HEK293T (cell line): Measurements from ENCODE around the gene GPD1.
A peak's percentile ranks its signal among the peaks of the same experiment; 100 is the strongest.

Experiments used
- CTCF ChIA-PET: fragments of 350-600 bp; formaldehyde crosslinking; extraction: SDS; loops from one replicate; lab custom pipeline; 2021; ENCODE audit warnings: antibody characterized with exemption, inconsistent platforms; lab: Yijun Ruan, JAX
- POLR2A ChIA-PET: fragments of 350-600 bp; formaldehyde crosslinking; extraction: SDS; loops from one replicate; lab custom pipeline; 2020; ENCODE audit warnings: antibody characterized with exemption, inconsistent platforms; lab: Yijun Ruan, JAX
- DNase-seq: peaks from one replicate; pipeline ENCODE4 v3.0.0; 2012; ENCODE audit warnings: mixed read lengths; ENCODE audit errors: extremely low spot score
- ARNT ChIP-seq: fragments of 450-650 bp; IDR thresholded peaks from 2 replicates; pipeline ENCODE4 v1.6.1; 2017; ENCODE audit warnings: mild to moderate bottlenecking
- BHLHE40 ChIP-seq: fragments of 450-650 bp; IDR thresholded peaks from 2 replicates; pipeline ENCODE4 v1.6.1; 2016; ENCODE audit warnings: mild to moderate bottlenecking, moderate library complexity, borderline replicate concordance
- CTBP1 ChIP-seq: fragments of 450-650 bp; IDR thresholded peaks from 2 replicates; pipeline ENCODE4 v1.6.1; 2016; ENCODE audit warnings: borderline replicate concordance
- ELF4 ChIP-seq: fragments of 450-650 bp; IDR thresholded peaks from 2 replicates; pipeline ENCODE4 v1.6.1; 2017; ENCODE audit warnings: antibody characterized with exemption
- FOXA1 ChIP-seq: fragments of 450-650 bp; IDR thresholded peaks from 2 replicates; pipeline ENCODE4 v1.6.1; 2016; ENCODE audit warnings: mild to moderate bottlenecking
- FOXK2 ChIP-seq: fragments of 450-650 bp; IDR thresholded peaks from 2 replicates; pipeline ENCODE4 v1.6.1; 2016; ENCODE audit warnings: mild to moderate bottlenecking
- FOXM1 ChIP-seq: fragments of 450-650 bp; IDR thresholded peaks from 2 replicates; pipeline ENCODE4 v1.6.1; 2017; ENCODE audit warnings: mild to moderate bottlenecking, borderline replicate concordance
- HDGF ChIP-seq: fragments of 450-650 bp; IDR thresholded peaks from 2 replicates; pipeline ENCODE4 v1.6.1; 2017; ENCODE audit warnings: antibody characterized with exemption, borderline replicate concordance
- L3MBTL2 ChIP-seq: fragments of 450-650 bp; conservative IDR thresholded peaks from 2 replicates; pipeline ENCODE4 v1.6.1; 2016; ENCODE audit warnings: mild to moderate bottlenecking
- LEF1 ChIP-seq: fragments of 450-650 bp; IDR thresholded peaks from 2 replicates; pipeline ENCODE4 v1.6.1; 2017; ENCODE audit warnings: mild to moderate bottlenecking, borderline replicate concordance
- NFRKB ChIP-seq: fragments of 450-650 bp; IDR thresholded peaks from 2 replicates; pipeline ENCODE4 v1.6.1; 2016; ENCODE audit warnings: mild to moderate bottlenecking, moderate library complexity
- SUZ12 ChIP-seq: fragments of 450-650 bp; IDR thresholded peaks from 2 replicates; pipeline ENCODE4 v1.6.1; 2016; ENCODE audit warnings: mild to moderate bottlenecking
- TARDBP ChIP-seq: fragments of 450-650 bp; IDR thresholded peaks from 2 replicates; pipeline ENCODE4 v1.6.1; 2016
- ZNF384 ChIP-seq: fragments of 450-650 bp; IDR thresholded peaks from 2 replicates; pipeline ENCODE4 v1.6.1; 2016
- TF ChIP-seq, protein P1 (sequence below): fragments of 450-650 bp; IDR thresholded peaks from 2 replicates; pipeline ENCODE4 v1.6.1; 2016

Gene GPD1

DNA sequence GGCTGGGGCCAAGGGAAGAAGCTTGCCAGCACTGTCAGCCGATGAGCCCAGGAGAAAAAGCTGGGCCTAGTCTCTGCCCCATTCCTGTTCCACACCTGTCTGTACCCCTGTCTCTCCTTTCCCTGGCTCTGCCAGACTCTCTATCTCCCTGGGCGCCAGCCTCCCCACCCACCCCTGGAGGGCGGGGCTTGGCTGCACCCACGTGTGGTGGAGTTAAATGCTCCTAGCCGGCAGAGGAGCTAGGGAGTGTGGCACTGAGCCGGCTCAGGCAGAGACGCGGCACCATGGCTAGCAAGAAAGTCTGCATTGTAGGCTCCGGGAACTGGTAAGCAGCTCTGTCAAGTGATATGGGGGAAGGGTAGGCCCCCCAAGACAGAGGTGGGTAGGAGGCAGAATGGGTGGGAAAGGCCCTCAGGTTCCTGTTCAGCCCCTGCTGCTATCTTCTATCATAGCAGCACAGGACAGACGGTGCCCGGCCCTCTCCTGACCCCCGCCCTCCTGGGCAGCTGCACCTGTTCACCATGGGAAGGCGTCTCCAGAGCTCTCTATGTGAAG, at the start of gene GPD1:
Gene GPD1 (plus strand): TSS at position 242 of the 555 bp plus-strand sequence. CDS start 43 bp downstream, at position 285.
- POLR2A ChIA-PET = interaction anchor here (1.5 to 1.8 kb wide), 2 partner anchors 9 to 63 kb away, joined by 10 read pairs; partner anchors contain the start of genes CERS5 and COX14
- CTCF ChIA-PET = interaction anchor here (0.7 to 3.9 kb wide), 4 partner anchors 7 to 137 kb away, joined by 3 to 33 read pairs (median 4); partner anchors contain the start of gene COX14
- TF ChIP-seq, protein P1, sequence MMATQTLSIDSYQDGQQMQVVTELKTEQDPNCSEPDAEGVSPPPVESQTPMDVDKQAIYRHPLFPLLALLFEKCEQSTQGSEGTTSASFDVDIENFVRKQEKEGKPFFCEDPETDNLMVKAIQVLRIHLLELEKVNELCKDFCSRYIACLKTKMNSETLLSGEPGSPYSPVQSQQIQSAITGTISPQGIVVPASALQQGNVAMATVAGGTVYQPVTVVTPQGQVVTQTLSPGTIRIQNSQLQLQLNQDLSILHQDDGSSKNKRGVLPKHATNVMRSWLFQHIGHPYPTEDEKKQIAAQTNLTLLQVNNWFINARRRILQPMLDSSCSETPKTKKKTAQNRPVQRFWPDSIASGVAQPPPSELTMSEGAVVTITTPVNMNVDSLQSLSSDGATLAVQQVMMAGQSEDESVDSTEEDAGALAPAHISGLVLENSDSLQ = no peak
- TF ChIP-seq SUZ12 (no peak), ARNT (no peak), FOXM1 (no peak), ELF4 (no peak), FOXA1 (no peak), NFRKB (no peak)
- DNase-seq = no peak

DNA sequence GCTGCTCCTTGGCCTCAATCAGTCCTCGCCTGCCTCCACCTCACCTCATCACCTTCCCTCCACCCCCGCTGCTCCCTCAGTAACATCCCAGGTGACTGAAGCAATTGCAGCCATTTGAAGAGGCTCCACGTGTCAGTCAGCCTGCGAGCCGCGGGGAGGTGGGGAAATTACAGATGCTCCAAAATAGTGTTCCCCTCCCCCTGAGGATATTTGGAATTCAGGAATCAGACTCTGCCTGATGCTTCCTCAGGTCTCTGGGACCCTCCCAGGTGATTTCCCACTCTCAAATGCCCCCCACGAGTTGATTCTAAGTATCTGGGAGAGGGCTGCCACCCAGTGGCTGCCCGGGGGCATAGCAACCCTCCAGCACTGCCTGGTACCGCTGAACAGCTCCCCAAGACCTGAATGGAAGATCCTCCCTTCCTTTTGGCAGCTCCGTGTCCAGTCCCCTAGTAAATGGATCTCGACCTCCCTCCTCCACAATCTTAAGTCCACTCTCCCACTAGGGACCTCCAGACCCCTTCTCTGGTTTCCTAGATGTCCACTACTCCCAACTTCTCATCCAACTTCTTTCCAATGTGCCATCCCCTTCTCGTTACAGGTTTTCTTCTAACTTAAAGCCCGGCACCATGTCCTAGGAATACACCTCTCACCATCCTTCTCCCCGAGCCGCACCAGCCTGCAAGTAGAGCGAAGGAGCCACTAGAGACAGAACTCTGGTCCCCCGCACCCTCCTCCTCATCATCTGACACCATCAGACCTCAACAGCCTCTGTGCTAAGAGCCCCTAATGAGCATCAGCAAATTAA, 47.8 kb upstream of the GPD1 start:
- ChIA-PET CTCF (interaction anchor here (0.6 to 4.7 kb wide), 10 partner anchors 8 to 191 kb away, joined by 3 to 31 read pairs (median 4); partner anchors contain the start of gene COX14), POLR2A (interaction anchor here (1.1 kb wide), 1 partner anchor 186 kb away, joined by 4 read pairs; no protein-coding TSS in a partner anchor)
- TF ChIP-seq, protein P1 = peak; percentile 66; the same call in 1 of the 2 replicates
- TF ChIP-seq ZNF384 = no peak
- TF ChIP-seq L3MBTL2 = peak; percentile 68
- DNase-seq = peak; percentile 65

DNA sequence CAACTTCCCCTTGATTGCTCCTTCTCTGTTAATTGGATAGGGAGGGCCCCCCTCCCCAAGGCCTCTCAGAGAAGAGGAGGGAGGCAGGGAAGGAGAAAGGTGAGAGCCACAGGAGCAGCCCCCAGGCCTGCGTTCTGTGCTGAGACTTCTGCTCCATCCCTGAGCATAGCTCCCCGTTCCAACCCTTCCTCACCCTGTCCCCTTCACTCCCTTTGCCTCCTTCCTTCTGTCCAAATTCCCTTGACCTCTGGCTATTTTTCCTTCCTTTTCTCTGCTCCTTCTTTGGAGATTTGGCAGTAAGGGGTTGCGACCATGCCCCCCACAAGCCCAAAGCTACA, 47.2 kb upstream of the GPD1 start:
- no peak for DNase-seq
- ChIA-PET CTCF (interaction anchor here (0.6 to 4.7 kb wide), 11 partner anchors 9 to 192 kb away, joined by 3 to 31 read pairs (median 4); partner anchors contain the start of gene COX14), POLR2A (no interaction called here)
- TF ChIP-seq, protein P1 = no peak
- TF ChIP-seq NFRKB = no peak
- no peak for TF ChIP-seq TARDBP
- TF ChIP-seq FOXA1 = no peak
- no peak for TF ChIP-seq CTBP1
- TF ChIP-seq ZNF384 = no peak
- no peak for TF ChIP-seq ELF4
- no peak for TF ChIP-seq BHLHE40
- TF ChIP-seq FOXK2 = no peak
- TF ChIP-seq FOXM1 = no peak
- TF ChIP-seq HDGF = no peak
- TF ChIP-seq LEF1 = no peak
- no peak for TF ChIP-seq ARNT

DNA sequence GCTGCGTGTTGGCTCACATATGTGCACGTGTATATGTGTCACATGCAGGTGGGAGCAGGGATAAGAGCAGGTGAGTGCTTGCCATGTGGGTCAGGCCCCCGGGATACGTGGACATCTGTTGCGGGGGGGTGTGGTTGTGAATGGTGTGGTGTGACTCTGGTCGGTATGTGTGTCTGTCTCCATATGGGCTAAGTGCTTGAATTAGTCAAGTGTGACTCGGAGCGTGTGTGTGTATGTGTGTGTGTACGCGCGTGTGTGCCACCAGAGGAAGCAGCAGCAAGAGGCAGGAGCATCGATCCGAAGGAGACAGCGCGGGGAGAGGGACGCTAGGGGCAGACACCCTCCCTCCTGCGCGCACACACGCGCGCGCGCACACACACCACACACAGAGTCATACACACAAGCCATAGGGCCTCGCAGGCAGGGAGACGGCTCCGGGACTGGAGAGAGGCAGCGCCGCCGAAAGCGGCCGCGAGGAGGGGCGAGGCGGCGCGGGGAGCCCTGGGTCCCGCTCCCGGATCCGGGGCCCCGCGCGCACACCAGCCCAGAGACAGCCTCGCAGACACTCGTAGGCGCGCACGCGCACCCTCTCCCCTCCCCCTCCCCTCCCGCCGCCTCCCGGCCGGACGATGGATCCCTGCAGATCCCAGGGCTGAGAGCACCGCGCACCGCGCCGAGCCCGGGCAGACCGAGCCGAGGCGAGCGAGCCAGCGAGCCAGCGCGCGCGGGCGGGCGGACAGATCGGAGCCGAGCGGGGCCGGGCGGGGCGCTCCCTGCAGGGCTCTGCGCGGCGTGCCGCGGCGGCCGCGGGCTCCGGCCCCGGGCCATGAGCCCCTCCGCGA, 46.6 kb upstream of the GPD1 start, which contains the start of gene ASIC1:
Gene ASIC1 (plus strand): TSS at position 597 of the 842 bp plus-strand sequence. CDS start 1,171 bp downstream, outside the sequence.
- TF ChIP-seq HDGF (no peak), FOXA1 (no peak), L3MBTL2 (peak; percentile 58)
- peak; percentile 75 for DNase-seq
- POLR2A ChIA-PET = no interaction called here
- CTCF ChIA-PET = interaction anchor here (0.6 to 4.7 kb wide), 7 partner anchors 18 to 192 kb away, joined by 3 to 31 read pairs (median 4); no protein-coding TSS in a partner anchor

DNA sequence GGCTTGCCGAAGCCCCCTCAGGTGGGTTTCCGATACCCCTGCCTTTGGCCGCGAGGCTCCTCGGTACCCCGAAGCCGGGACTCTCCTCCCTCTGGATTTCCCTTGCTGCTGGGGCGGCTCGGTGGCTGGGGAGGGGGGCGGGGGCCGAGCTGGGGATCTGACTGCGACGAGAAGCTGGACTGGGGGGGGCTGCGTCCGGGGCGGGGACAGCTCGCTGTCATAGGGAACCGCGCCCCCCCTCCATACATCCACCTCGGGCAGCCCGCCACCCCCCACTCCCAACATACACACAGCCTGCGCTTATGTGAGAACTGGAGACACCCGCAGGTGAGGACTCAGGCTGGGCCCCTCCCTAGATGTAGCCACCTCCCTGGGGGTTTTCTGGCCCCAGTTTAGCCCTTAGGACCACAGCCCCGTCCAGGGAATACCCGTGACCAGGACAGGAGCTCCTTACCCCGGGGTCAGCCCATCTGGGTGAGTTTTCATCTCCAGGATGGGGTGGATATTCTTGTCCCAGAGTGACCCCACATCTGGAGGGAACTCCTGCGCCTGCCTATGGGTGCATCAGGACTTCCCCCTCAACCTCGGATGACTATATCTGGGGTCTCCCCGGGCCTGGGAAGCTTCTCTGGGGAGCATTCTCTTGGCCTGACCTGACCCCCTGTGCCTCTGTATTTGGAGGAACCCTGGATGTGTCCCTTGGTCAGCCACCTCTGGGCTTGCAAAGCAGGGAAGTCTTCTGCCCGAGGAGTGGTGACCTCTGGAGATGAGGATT, 45.7 kb upstream of the GPD1 start:
- CTCF ChIA-PET = interaction anchor here (1.3 to 2.8 kb wide), 3 partner anchors 12 to 91 kb away, joined by 4 to 8 read pairs (median 5); no protein-coding TSS in a partner anchor
- POLR2A ChIA-PET = interaction anchor here (0.6 to 1.3 kb wide), 3 partner anchors 19 to 317 kb away, joined by 3 to 4 read pairs (median 3); partner anchors contain the start of genes CERS5 and TMBIM6
- DNase-seq = no peak
- TF ChIP-seq CTBP1 (no peak), FOXM1 (no peak), HDGF (no peak), ARNT (no peak), NFRKB (no peak), ELF4 (no peak), FOXA1 (no peak), L3MBTL2 (no peak), TARDBP (no peak), BHLHE40 (no peak), FOXK2 (no peak)
- TF ChIP-seq, protein P1 = no peak
